ENCODE results near the gene CNRIP1. TPM values are rescaled to one million over a fixed set of nuclear protein-coding genes. Genes with fewer than 3 reads are reported as not detected.

Gene CNRIP1
- total and polyA plus RNA-seq, 3 donors from 2014 or later, result 5.8 to 10.5 (median 9.2) TPM

DNA sequence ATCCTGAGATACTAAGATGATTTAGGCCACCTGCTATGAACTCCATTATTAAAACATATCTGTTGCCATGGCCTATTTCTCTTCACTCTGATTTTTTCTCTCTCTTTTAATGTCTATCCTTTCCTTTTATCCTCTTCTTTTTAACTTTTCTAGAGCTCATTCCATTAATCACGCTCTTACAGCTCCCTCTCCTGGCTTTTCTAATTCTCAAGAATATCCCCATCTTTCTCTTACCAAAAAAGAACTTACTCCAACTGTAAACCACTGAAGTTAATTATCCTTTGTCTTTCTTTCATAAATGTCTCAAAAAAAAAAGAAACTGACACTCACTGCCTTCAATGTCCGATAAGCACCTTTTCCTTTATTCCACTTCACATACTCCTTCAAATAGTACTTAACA, 75.3 kb downstream of the CNRIP1 start:
- DNase-seq, result no peak
- Histone ChIP-seq H3K4me3 (no peak overlapping the region), H3K9me3 (no peaks in the 10 kb centered on the region), H3K4me1 (peaks cover 10% of the 10 kb centered on the region), H3K27me3 (no peaks in the 10 kb centered on the region), H3K27ac (no peak overlapping the region), H3K36me3 (ENCODE audit: low read depth, missing control alignments) (no peaks in the 10 kb centered on the region)
- no peak for TF ChIP-seq POLR2A (IDR thresholded peaks at IDR 0.05)
- TF ChIP-seq, protein P1, sequence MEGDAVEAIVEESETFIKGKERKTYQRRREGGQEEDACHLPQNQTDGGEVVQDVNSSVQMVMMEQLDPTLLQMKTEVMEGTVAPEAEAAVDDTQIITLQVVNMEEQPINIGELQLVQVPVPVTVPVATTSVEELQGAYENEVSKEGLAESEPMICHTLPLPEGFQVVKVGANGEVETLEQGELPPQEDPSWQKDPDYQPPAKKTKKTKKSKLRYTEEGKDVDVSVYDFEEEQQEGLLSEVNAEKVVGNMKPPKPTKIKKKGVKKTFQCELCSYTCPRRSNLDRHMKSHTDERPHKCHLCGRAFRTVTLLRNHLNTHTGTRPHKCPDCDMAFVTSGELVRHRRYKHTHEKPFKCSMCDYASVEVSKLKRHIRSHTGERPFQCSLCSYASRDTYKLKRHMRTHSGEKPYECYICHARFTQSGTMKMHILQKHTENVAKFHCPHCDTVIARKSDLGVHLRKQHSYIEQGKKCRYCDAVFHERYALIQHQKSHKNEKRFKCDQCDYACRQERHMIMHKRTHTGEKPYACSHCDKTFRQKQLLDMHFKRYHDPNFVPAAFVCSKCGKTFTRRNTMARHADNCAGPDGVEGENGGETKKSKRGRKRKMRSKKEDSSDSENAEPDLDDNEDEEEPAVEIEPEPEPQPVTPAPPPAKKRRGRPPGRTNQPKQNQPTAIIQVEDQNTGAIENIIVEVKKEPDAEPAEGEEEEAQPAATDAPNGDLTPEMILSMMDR (IDR thresholded peaks at IDR 0.05), result no peak
- intact Hi-C loops (cut with DNase I; ENCODE audit: low total_unique reads), result loop anchor here (10.0 kb wide), 1 partner anchor 120 kb away; no protein-coding TSS in a partner anchor
- WGBS, 2 donors, result 50 to 55% methylated on average over 2 of the region's 2 CpGs

Other genes with a start within 250 kb of the CNRIP1 start
- 10 to 100 TPM; 13.3 to 18.4 TPM for gene PNO1, start 162.1 kb downstream of the CNRIP1 start, total RNA-seq
- gene PNO1, start 162.1 kb downstream of the CNRIP1 start, polyA plus RNA-seq (ENCODE audit: insufficient read depth, low read depth, low replicate concordance), result 15.4 TPM
- 10 to 100 TPM; 35.7 to 37.0 TPM for gene PPP3R1, start 67.4 kb downstream of the CNRIP1 start, total RNA-seq
- 45.0 TPM for gene PPP3R1, start 67.4 kb downstream of the CNRIP1 start, polyA plus RNA-seq (ENCODE audit: insufficient read depth, low read depth, low replicate concordance)
- gene PLEK, start 45.3 kb upstream of the CNRIP1 start, total RNA-seq, result 1 to 10 TPM; 1.7 to 2.4 TPM
- 9.2 TPM for gene PLEK, start 45.3 kb upstream of the CNRIP1 start, polyA plus RNA-seq (ENCODE audit: insufficient read depth, low read depth, low replicate concordance)
- gene FBXO48, start 147.3 kb upstream of the CNRIP1 start, total RNA-seq, result 1 to 10 TPM; 1.2 to 2.4 TPM
- gene FBXO48, start 147.3 kb upstream of the CNRIP1 start, polyA plus RNA-seq (ENCODE audit: insufficient read depth, low read depth, low replicate concordance), result 1.7 TPM
- 10 to 100 TPM; 14.7 to 21.7 TPM for gene APLF, start 147.6 kb upstream of the CNRIP1 start, total RNA-seq
- gene APLF, start 147.6 kb upstream of the CNRIP1 start, polyA plus RNA-seq (ENCODE audit: insufficient read depth, low read depth, low replicate concordance), result 6.6 TPM